Activated effector memory CD4-positive, alpha-beta T cell treated with Interleukin-2 at 50 U/mL for 16 hours (primary cell): Measurements from ENCODE around the gene CALM1.

Experiments used
- DNase-seq: peaks from one replicate; pipeline ENCODE4 v3.0.0-alpha.2; 2020

The CALM1 gene

GRCh38 chr14:90444077-90444696 is 47.4 kb downstream of the CALM1 start:
- DNase-seq = no peak

GRCh38 chr14:90445011-90445410 is 48.2 kb downstream of the CALM1 start:
- DNase-seq = no peak

- no peak for DNase-seq
Observed at GRCh38 chr14:90446405-90446804, 49.6 kb downstream of the CALM1 start.

GRCh38 chr14:90447720-90448497 is 51.1 kb downstream of the CALM1 start:
- no peak for DNase-seq

GRCh38 chr14:90449411-90449810 is 52.6 kb downstream of the CALM1 start:
- no peak for DNase-seq

GRCh38 chr14:90450151-90450550 is 53.3 kb downstream of the CALM1 start:
- DNase-seq = no peak

GRCh38 chr14:90450667-90451066 is 53.8 kb downstream of the CALM1 start:
- DNase-seq = no peak

- no peak for DNase-seq
Observed at GRCh38 chr14:90451443-90451842, 54.6 kb downstream of the CALM1 start.

- no peak for DNase-seq
Observed at GRCh38 chr14:90451961-90452360, 55.1 kb downstream of the CALM1 start.

GRCh38 chr14:90452366-90452765 is 55.5 kb downstream of the CALM1 start:
- no peak for DNase-seq

- DNase-seq = no peak
Observed at GRCh38 chr14:90453401-90453951, 56.6 kb downstream of the CALM1 start.

- no peak for DNase-seq
Observed at GRCh38 chr14:90454041-90455000, 57.5 kb downstream of the CALM1 start.

GRCh38 chr14:90455100-90455571 is 58.3 kb downstream of the CALM1 start:
- no peak for DNase-seq

- no peak for DNase-seq
Observed at GRCh38 chr14:90456551-90456950, 59.7 kb downstream of the CALM1 start.

- DNase-seq = no peak
Observed at GRCh38 chr14:90457186-90457585, 60.4 kb downstream of the CALM1 start.
